H1 (cell line): ENCODE measurements around the gene RSPH9. TPM values are rescaled to one million over a fixed set of nuclear protein-coding genes. Genes with fewer than 3 reads are reported as not detected.

ENCODE experiments used
- CTCF ChIA-PET: fragments of 300-600 bp; sonication (Branson Sonifier 250); formaldehyde crosslinking; loops from one replicate; lab custom pipeline; 2021; ENCODE audit not compliant: partially characterized antibody; lab: Charles Lee
- POLR2A ChIA-PET: fragments of 300-600 bp; sonication (Branson Sonifier 250); formaldehyde crosslinking; loops from one replicate; lab custom pipeline; 2021; ENCODE audit warnings: inconsistent platforms; ENCODE audit not compliant: partially characterized antibody; lab: Charles Lee
- DNase-seq, 2 experiments: peaks; one replicate each; pipeline versions ENCODE4 v3.0.0 to v3.0.0-alpha.2; 2010 to 2022; ENCODE audit warnings: low spot score in 2 of 2, low read depth in 1 of 2, mixed read lengths in 1 of 2
- FAIRE-seq: peaks from 2 replicates; lab custom pipeline; 2011; peaks lifted over from hg19 to GRCh38; lab: Jason Lieb, UNC
- H2AFZ ChIP-seq: 2 replicates; pipeline ENCODE4 v1.8.1; 2012; ENCODE audit warnings: low read length, inconsistent platforms
- H2AK5ac ChIP-seq: 2 replicates; pipeline ENCODE4 v1.6.1; 2013; ENCODE audit warnings: low read depth, low read length
- H2BK120ac ChIP-seq: replicated peaks from 2 replicates; pipeline ENCODE3; 2013; ENCODE audit warnings: low read depth, low read length, inconsistent platforms
- H2BK12ac ChIP-seq: 2 replicates; pipeline ENCODE4 v1.6.1; 2013; ENCODE audit warnings: low read depth, low read length
- H2BK15ac ChIP-seq: 2 replicates; pipeline ENCODE4 v1.6.1; 2013; ENCODE audit warnings: low read length
- H2BK20ac ChIP-seq: 2 replicates; pipeline ENCODE4 v1.6.1; 2013; ENCODE audit warnings: low read length
- H2BK5ac ChIP-seq: 2 replicates; pipeline ENCODE4 v1.6.1; 2013; ENCODE audit warnings: low read depth, low read length
- H3K14ac ChIP-seq: 2 replicates; pipeline ENCODE4 v1.6.1; 2013; ENCODE audit warnings: inconsistent platforms; ENCODE audit not compliant: insufficient read length
- H3K18ac ChIP-seq: 2 replicates; pipeline ENCODE4 v1.6.1; 2013; ENCODE audit warnings: low read length; ENCODE audit errors: extremely low read depth
- H3K23ac ChIP-seq: 2 replicates; pipeline ENCODE4 v1.6.1; 2013; ENCODE audit warnings: inconsistent platforms; ENCODE audit not compliant: insufficient read length
- H3K23me2 ChIP-seq: 2 replicates; pipeline ENCODE4 v1.6.1; 2013; ENCODE audit warnings: low read depth, low read length
- H3K27ac ChIP-seq: 2 replicates; pipeline ENCODE4 v1.6.1; 2011; ENCODE audit warnings: low read depth, low read length, inconsistent platforms
- H3K27me3 ChIP-seq, 4 experiments: replicated peaks in 1 of 4; 1 replicate in 1 of 4; 2 replicates in 3 of 4; pipeline versions ENCODE4 v1.6.1 to v1.8.1; 2011 to 2013; ENCODE audit warnings: low read length in 3 of 4, mild to moderate bottlenecking in 3 of 4, inconsistent platforms in 2 of 4, mixed read lengths in 2 of 4, moderate library complexity in 1 of 4; ENCODE audit not compliant: control insufficient read depth in 3 of 4, insufficient read depth in 3 of 4; ENCODE audit errors: extremely low read depth in 1 of 4
- H3K36me3 ChIP-seq, 4 experiments: 2 replicates each; pipeline versions ENCODE4 v1.6.1 to v1.8.1; 2011 to 2013; ENCODE audit warnings: mild to moderate bottlenecking in 4 of 4, low read length in 3 of 4, moderate library complexity in 2 of 4, control low read depth in 1 of 4, inconsistent platforms in 1 of 4; ENCODE audit not compliant: insufficient read depth in 4 of 4, control insufficient read depth in 2 of 4
- H3K4ac ChIP-seq: replicated peaks from 2 replicates; pipeline ENCODE3; 2013; ENCODE audit warnings: low read length, low read depth, mixed read lengths, inconsistent platforms; ENCODE audit not compliant: insufficient read length
- H3K4me1 ChIP-seq, 4 experiments: replicated peaks in 1 of 4; 1 replicate in 1 of 4; 2 replicates in 3 of 4; pipeline versions ENCODE4 v1.6.1 to v1.8.1; 2011 to 2013; ENCODE audit warnings: low read length in 3 of 4, inconsistent platforms in 2 of 4, mixed read lengths in 1 of 4; ENCODE audit not compliant: insufficient read depth in 4 of 4, control insufficient read depth in 3 of 4
- H3K4me2 ChIP-seq, 2 experiments: 2 replicates each; pipeline versions ENCODE4 v1.6.1 to v1.8.1; 2011 to 2013; ENCODE audit warnings: low read depth in 2 of 2, low read length in 2 of 2, control low read depth in 1 of 2, inconsistent platforms in 1 of 2, mild to moderate bottlenecking in 1 of 2; ENCODE audit not compliant: insufficient read depth in 1 of 2
- H3K4me3 ChIP-seq, 4 experiments: fragments of 200-600, 300-600 bp in 1 of 4; sonication (generic), shearing (Covaris generic), sonication (Bioruptor Twin) in 1 of 4; 2 replicates each; pipeline versions ENCODE4 v1.5.1 to v1.8.1; 2011 to 2016; ENCODE audit warnings: low read length in 4 of 4, low read depth in 3 of 4, control low read depth in 2 of 4, inconsistent platforms in 2 of 4, mild to moderate bottlenecking in 2 of 4, mixed read lengths in 1 of 4, moderate library complexity in 1 of 4; ENCODE audit not compliant: insufficient read depth in 2 of 4; ENCODE audit errors: extremely low read depth in 1 of 4
- H3K56ac ChIP-seq: replicated peaks from 2 replicates; pipeline ENCODE3; 2013; ENCODE audit warnings: low read depth, mild to moderate bottlenecking, mixed read lengths, low read length, inconsistent platforms; ENCODE audit not compliant: insufficient read length
- H3K79me1 ChIP-seq: 2 replicates; pipeline ENCODE4 v1.6.1; 2013; ENCODE audit warnings: low read depth, low read length, control low read depth
- H3K79me2 ChIP-seq, 2 experiments: 2 replicates each; pipeline versions ENCODE4 v1.6.1 to v1.8.1; 2012 to 2013; ENCODE audit warnings: low read length in 2 of 2, mild to moderate bottlenecking in 2 of 2, inconsistent platforms in 1 of 2; ENCODE audit not compliant: insufficient read depth in 2 of 2, control insufficient read depth in 1 of 2
- H3K9ac ChIP-seq, 4 experiments: replicated peaks in 1 of 4; 1 replicate in 1 of 4; 2 replicates in 3 of 4; pipeline versions ENCODE4 v1.6.1 to v1.8.1; 2011 to 2013; ENCODE audit warnings: low read depth in 3 of 4, low read length in 3 of 4, control low read depth in 2 of 4, mild to moderate bottlenecking in 2 of 4, moderate library complexity in 2 of 4, inconsistent platforms in 1 of 4; ENCODE audit errors: extremely low read depth in 1 of 4
- H3K9me3 ChIP-seq, 2 experiments: 2 replicates each; pipeline versions ENCODE4 v1.6.1 to v1.8.1; 2012 to 2013; ENCODE audit warnings: mild to moderate bottlenecking in 2 of 2, moderate library complexity in 2 of 2, control low read depth in 1 of 2, inconsistent platforms in 1 of 2, low read depth in 1 of 2, low read length in 1 of 2, mixed read lengths in 1 of 2; ENCODE audit not compliant: insufficient read depth in 2 of 2
- H4K20me1 ChIP-seq, 2 experiments: replicated peaks in 1 of 2; 2 replicates each; pipeline versions ENCODE3 to v1.8.1; 2011 to 2013; ENCODE audit warnings: inconsistent platforms in 2 of 2, low read length in 2 of 2, mild to moderate bottlenecking in 1 of 2; ENCODE audit not compliant: insufficient read depth in 2 of 2, control insufficient read depth in 1 of 2
- H4K5ac ChIP-seq: 2 replicates; pipeline ENCODE4 v1.6.1; 2013; ENCODE audit warnings: low read length, low read depth, mixed read lengths, inconsistent platforms; ENCODE audit not compliant: insufficient read length
- H4K8ac ChIP-seq: 2 replicates; pipeline ENCODE4 v1.8.0; 2013; ENCODE audit warnings: mild to moderate bottlenecking, moderate library complexity, low read length, inconsistent platforms; ENCODE audit not compliant: insufficient read depth; ENCODE audit errors: extremely low read depth
- H4K91ac ChIP-seq: replicated peaks from 2 replicates; pipeline ENCODE3; 2013; ENCODE audit warnings: low read length, mixed read lengths, inconsistent platforms; ENCODE audit not compliant: insufficient read length
- CBX8 ChIP-seq: fragments of 300-800, 300-1000 bp; sonication (generic); IDR thresholded peaks from 2 replicates; pipeline ENCODE4 v1.7.1; 2016; ENCODE audit warnings: low read depth, low read length, borderline replicate concordance
- CHD2 ChIP-seq: IDR thresholded peaks from 2 replicates; pipeline ENCODE4 v1.6.1; 2012; ENCODE audit warnings: low read length, improper control_type of control experiment
- CTBP2 ChIP-seq: IDR thresholded peaks from 2 replicates; pipeline ENCODE4 v1.7.0; 2011; ENCODE audit warnings: borderline replicate concordance, mild to moderate bottlenecking, moderate library complexity, mixed read lengths, low read length; ENCODE audit not compliant: insufficient read depth, insufficient read length
- TEAD4 ChIP-seq: IDR thresholded peaks from 2 replicates; pipeline ENCODE4 v1.6.1; 2012; ENCODE audit warnings: low read depth, low read length, inconsistent platforms, mixed read lengths
- ZNF274 ChIP-seq: IDR thresholded peaks from 2 replicates; pipeline ENCODE4 v1.7.0; 2012; ENCODE audit warnings: low read length, borderline replicate concordance; ENCODE audit errors: extremely low read depth
- whole genome bisulfite sequencing, 2 experiments: shearing (Covaris generic) in 1 of 2; methylation state at CpG; one replicate each; pipeline versions ENCODE4 v1.1.6 to v1.1.7; 2013 to 2015; ENCODE audit warnings: low lambda C conversion rate in 2 of 2, mixed read lengths in 2 of 2, inconsistent platforms in 1 of 2, low coverage in 1 of 2, missing lambda C conversion rate in 1 of 2; ENCODE audit not compliant: insufficient replicate concordance in 2 of 2, insufficient coverage in 1 of 2, insufficient read length in 1 of 2; ENCODE audit errors: extremely low coverage in 1 of 2, missing lambda C conversion rate in 1 of 2; 5-methylcytosine and 5-hydroxymethylcytosine counted together
- polyA plus RNA-seq, 7 experiments: library from polyadenylated mRNA; depleted of rRNA in 3 of 7; stranded (reverse) in 5 of 7; unstranded in 2 of 7; fragments of >200 nt in 5 of 7; fragments of 200-250 nt in 2 of 7; gene quantifications; 1 replicate in 5 of 7; 2 replicates in 1 of 7; 4 replicates in 1 of 7; pipeline versions ENCODE4 v1.2.1 to v1.2.3, GENCODE V29; 2011 to 2013; ENCODE audit warnings: missing spikeins in 2 of 7, mixed read lengths in 2 of 7
- total RNA-seq: library from RNA; stranded (reverse); fragmentation: NEBNext Ultra II Directional; extraction: Animal tissue kit (Norgen Biotek cat#: 25700); gene quantifications from 2 replicates; pipeline ENCODE4 v1.2.1, GENCODE V29; 2021

The RSPH9 gene
- total and polyA plus RNA-seq, 2 of the 8 experiments (the other 6 are each of a cell fraction or from before 2014, with no cell fraction given), result 0.15 to 0.23 TPM

DNA sequence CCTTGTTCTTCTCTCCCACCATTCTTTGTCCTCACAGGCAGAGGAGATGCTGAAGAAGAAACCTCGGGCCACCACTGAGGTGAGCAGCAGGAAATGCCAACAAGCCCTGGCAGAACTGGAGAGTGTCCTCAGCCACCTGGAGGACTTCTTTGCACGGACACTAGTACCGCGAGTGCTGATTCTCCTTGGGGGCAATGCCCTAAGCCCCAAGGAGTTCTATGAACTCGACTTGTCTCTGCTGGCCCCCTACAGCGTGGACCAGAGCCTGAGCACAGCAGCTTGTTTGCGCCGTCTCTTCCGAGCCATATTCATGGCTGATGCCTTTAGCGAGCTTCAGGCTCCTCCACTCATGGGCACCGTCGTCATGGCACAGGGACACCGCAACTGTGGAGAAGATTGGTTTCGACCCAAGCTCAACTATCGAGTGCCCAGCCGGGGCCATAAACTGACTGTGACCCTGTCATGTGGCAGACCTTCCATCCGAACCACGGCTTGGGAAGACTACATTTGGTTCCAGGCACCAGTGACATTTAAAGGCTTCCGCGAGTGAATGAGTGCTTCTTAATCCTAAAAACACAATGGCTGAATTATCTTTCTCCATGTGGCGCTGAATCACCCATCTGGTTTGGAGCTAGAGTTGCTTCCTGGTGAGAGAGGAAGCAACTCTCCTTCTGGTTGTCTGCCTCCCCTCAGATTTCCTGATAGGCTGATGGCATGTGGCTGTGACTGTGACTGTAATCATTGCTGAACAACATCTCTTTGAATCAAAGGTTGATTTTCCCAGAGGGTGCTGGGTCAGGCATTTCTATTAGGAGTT lies 4.6 kb upstream of the RSPH9 start:
- FAIRE-seq (no peak), DNase-seq (no peak)
- Histone ChIP-seq H3K9ac (no peak overlapping the region), H3K4me1 (peaks cover 0 to 7% (median 3%) of the 10 kb centered on the region in 4 experiments; a peak in 4 of 7 replicates), H2BK120ac (no peak overlapping the region), H3K79me2 (peaks cover 3 to 36% of the 10 kb centered on the region in 2 experiments; a peak in 3 of 4 replicates), H4K20me1 (peaks cover 0 to 3% of the 10 kb centered on the region in 2 experiments), H2BK15ac (no peak overlapping the region), H3K14ac (no peak overlapping the region), H3K56ac (no peak overlapping the region), H4K8ac (no peak overlapping the region), H3K9me3 (no peaks in the 10 kb centered on the region), H3K23me2 (peaks cover 7% of the 10 kb centered on the region), H3K23ac (no peak overlapping the region), H3K36me3 (peaks cover 9 to 32% (median 23%) of the 10 kb centered on the region in 4 experiments), H2AK5ac (no peak overlapping the region), H2BK12ac (no peak overlapping the region), H3K27ac (no peak overlapping the region), H3K27me3 (no peaks in the 10 kb centered on the region), H3K4me3 (no peak overlapping the region), H3K79me1 (peaks cover 10% of the 10 kb centered on the region), H4K5ac (no peak overlapping the region), H3K18ac (no peak overlapping the region), H2AFZ (no peak overlapping the region), H3K4me2 (no peak overlapping the region), H3K4ac (no peak overlapping the region), H2BK20ac (no peak overlapping the region), H2BK5ac (no peak overlapping the region), H4K91ac (no peak overlapping the region)
- ChIA-PET CTCF (interaction anchor here (0.9 to 1.2 kb wide), 2 partner anchors 28 to 134 kb away, joined by 4 read pairs; no protein-coding TSS in a partner anchor), POLR2A (interaction anchor here (8.9 kb wide), 1 partner anchor 10 kb away, joined by 79 read pairs; the partner anchor contains the start of gene GTPBP2)
- no peak for TF ChIP-seq ZNF274
- no peak for TF ChIP-seq TEAD4
- TF ChIP-seq CHD2, result no peak
- no peak for TF ChIP-seq CTBP2
- TF ChIP-seq CBX8, result no peak
- WGBS, 2 experiments, result 89% methylated on average over 21 of the region's 21 CpGs; no CpG with 5 or more reads in 1 of the 2 experiments
